Measurements from ENCODE around the gene NAP1L3.

- TF ChIP-seq PRDM15 (CRISPR knock-in tag; IDR thresholded peaks at IDR 0.05), result no peak
- TF ChIP-seq, protein P1, sequence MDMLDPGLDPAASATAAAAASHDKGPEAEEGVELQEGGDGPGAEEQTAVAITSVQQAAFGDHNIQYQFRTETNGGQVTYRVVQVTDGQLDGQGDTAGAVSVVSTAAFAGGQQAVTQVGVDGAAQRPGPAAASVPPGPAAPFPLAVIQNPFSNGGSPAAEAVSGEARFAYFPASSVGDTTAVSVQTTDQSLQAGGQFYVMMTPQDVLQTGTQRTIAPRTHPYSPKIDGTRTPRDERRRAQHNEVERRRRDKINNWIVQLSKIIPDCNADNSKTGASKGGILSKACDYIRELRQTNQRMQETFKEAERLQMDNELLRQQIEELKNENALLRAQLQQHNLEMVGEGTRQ (CRISPR knock-in tag; IDR thresholded peaks at IDR 0.05), result no peak
- TF ChIP-seq CTCF (IDR thresholded peaks at IDR 0.05), result no peak
- no peak for TF ChIP-seq ETV6 (CRISPR knock-in tag; IDR thresholded peaks at IDR 0.05)
- TF ChIP-seq ZNF232 (CRISPR knock-in tag; IDR thresholded peaks at IDR 0.05), result no peak
Measured at GRCh38 chrX:93649381-93649780, 24.0 kb downstream of the NAP1L3 start.

Measured in WTC11 (cell line).